WERI-Rb-1 (cell line): ENCODE results near the gene INSIG1.

Experiments
- DNase-seq: peaks from one replicate; pipeline ENCODE4 v3.0.0-alpha.2; 2020
- H3K27ac ChIP-seq: fragments of 250-450 bp; sonication (Bioruptor Pico); 2 replicates; pipeline ENCODE4 v1.5.1; 2020; ENCODE audit warnings: mild to moderate bottlenecking, moderate library complexity
- H3K27me3 ChIP-seq: fragments of 250-450 bp; sonication (Bioruptor Pico); 2 replicates; pipeline ENCODE4 v1.5.1; 2021; ENCODE audit warnings: mild to moderate bottlenecking, low read depth, moderate library complexity; ENCODE audit not compliant: insufficient read depth, severe bottlenecking
- H3K36me3 ChIP-seq: fragments of 250-450 bp; sonication (Bioruptor Pico); 2 replicates; pipeline ENCODE4 v1.5.1; 2020; ENCODE audit warnings: mild to moderate bottlenecking, moderate library complexity
- H3K4me3 ChIP-seq: 2 replicates; pipeline ENCODE4 v1.5.1; 2011; ENCODE audit warnings: low read depth, mild to moderate bottlenecking, control low read depth, low read length
- H3K9me3 ChIP-seq: fragments of 250-450 bp; sonication (Bioruptor Pico); 2 replicates; pipeline ENCODE4 v1.5.1; 2021; ENCODE audit warnings: mild to moderate bottlenecking, moderate library complexity; ENCODE audit not compliant: severe bottlenecking
- TF ChIP-seq, protein P1 (sequence below): IDR thresholded peaks from 2 replicates; pipeline ENCODE4 v1.5.1; 2011; ENCODE audit warnings: low read depth, mild to moderate bottlenecking, control low read depth, inconsistent platforms, low read length

INSIG1 gene

DNA sequence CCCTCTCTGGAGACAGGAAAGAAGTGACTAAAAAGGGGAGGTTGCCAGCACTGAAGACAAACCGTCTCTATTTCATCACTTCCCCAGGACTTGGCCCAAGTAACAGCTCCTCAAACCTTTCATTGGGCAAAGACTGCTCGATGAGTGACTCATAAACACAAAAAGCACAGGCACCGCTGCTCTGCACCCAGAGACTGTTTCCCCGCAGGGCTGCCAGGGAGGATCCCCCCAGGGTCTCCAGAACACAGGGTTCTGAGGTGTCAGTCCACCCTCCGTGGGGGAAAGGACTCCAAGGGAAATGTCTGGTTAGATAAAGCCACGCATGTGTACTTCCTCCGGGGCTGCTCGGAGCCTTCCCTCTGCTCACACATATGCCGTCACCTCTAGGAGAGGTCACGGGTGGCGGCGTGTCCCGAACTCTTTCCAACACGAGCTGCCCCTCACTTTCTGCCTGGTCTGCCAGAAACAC lies 59.9 kb downstream of the INSIG1 start:
- DNase-seq: no peak
- H3K27ac ChIP-seq: no peak overlapping the region

DNA sequence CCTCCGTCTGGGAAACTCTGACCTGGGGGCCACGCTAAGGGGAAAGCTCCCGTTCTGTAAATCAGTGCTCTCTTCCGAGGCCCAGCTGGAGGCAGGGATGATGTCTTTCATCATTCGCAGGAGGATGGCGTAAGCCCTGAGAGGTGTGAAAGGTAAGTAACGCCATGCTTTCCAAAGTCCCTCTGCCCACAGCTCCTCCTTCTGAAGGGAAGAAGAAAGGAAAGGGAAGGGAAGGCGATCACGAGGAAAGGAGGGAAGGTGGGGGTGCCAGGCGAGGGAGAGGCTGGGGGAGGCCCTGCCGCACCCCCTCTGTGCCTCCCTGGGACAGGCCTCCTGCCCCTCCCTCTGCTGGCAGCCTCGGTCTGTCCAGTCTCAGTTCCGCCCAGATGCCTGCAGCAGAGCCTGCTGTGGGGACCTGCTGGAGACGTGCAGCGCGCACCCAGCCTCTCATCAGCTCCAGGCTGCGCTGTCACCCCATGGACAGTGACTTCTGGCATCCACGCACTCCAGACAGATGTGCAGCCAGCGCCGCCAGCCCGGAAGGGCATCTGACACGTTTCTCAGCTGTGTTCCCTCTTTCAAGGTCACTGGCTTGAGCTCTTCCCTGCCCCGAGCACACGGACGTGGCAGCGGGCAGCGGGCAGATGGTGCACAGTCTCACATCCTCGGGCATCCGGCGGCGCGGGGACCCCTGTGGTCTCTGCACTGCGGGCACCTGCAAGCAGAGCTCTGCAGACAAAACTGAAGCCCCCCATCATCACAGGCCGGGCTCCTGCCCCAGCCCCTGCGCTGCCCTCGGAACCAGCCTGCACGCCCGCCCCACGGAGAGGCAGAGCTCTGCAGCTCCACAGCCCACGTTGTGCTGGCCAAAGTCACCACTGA lies 60.6 kb downstream of the INSIG1 start:
- no peak overlapping the region for H3K4me3 ChIP-seq
- H3K27ac ChIP-seq: no peak overlapping the region
- no peaks in the 10 kb centered on the region for H3K27me3 ChIP-seq
- no peaks in the 10 kb centered on the region for H3K9me3 ChIP-seq
- DNase-seq: no peak
- H3K36me3 ChIP-seq: no peaks in the 10 kb centered on the region
- TF ChIP-seq, protein P1, sequence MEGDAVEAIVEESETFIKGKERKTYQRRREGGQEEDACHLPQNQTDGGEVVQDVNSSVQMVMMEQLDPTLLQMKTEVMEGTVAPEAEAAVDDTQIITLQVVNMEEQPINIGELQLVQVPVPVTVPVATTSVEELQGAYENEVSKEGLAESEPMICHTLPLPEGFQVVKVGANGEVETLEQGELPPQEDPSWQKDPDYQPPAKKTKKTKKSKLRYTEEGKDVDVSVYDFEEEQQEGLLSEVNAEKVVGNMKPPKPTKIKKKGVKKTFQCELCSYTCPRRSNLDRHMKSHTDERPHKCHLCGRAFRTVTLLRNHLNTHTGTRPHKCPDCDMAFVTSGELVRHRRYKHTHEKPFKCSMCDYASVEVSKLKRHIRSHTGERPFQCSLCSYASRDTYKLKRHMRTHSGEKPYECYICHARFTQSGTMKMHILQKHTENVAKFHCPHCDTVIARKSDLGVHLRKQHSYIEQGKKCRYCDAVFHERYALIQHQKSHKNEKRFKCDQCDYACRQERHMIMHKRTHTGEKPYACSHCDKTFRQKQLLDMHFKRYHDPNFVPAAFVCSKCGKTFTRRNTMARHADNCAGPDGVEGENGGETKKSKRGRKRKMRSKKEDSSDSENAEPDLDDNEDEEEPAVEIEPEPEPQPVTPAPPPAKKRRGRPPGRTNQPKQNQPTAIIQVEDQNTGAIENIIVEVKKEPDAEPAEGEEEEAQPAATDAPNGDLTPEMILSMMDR: no peak

More for the DNA sequence above, 59.9 kb downstream of the INSIG1 start:
- TF ChIP-seq, protein P1: no peak
- H3K9me3 ChIP-seq: no peaks in the 10 kb centered on the region
- no peak overlapping the region for H3K4me3 ChIP-seq
- H3K36me3 ChIP-seq: no peaks in the 10 kb centered on the region
- no peaks in the 10 kb centered on the region for H3K27me3 ChIP-seq

- TF ChIP-seq, protein P1: no peak
- DNase-seq: no peak
- Histone ChIP-seq H3K9me3 (no peaks in the 10 kb centered on the region), H3K27me3 (no peaks in the 10 kb centered on the region), H3K36me3 (no peaks in the 10 kb centered on the region), H3K4me3 (no peak overlapping the region), H3K27ac (no peak overlapping the region)
Observed at GRCh38 chr7:155358948-155359712, 61.5 kb downstream of the INSIG1 start.
